Measurements from ENCODE around the gene PLA2G4F.

PLA2G4F gene

GRCh38 chr15:42163291-42163690, 6.9 kb upstream of the PLA2G4F start:
- Histone ChIP-seq H3K27ac (ENCODE audit: low read length) (no peak overlapping the region), H3K36me3 (ENCODE audit: insufficient read depth, low read depth, low read length) (peaks cover 100% of the 10 kb centered on the region), H3K9me3 (ENCODE audit: insufficient read depth, low read depth, low read length) (no peaks in the 10 kb centered on the region), H3K27me3 (ENCODE audit: insufficient read depth, low read length) (no peaks in the 10 kb centered on the region), H3K4me1 (ENCODE audit: insufficient read depth, low read length) (no peaks in the 10 kb centered on the region), H3K9ac (ENCODE audit: low read depth, low read length) (no peak overlapping the region), H3K4me3 (ENCODE audit: low read length) (no peak overlapping the region)

- Histone ChIP-seq H3K9ac (ENCODE audit: low read depth, low read length) (no peak overlapping the region), H3K36me3 (ENCODE audit: insufficient read depth, low read depth, low read length) (peaks cover 68% of the 10 kb centered on the region), H3K4me3 (ENCODE audit: low read length) (no peak overlapping the region), H3K4me1 (ENCODE audit: insufficient read depth, low read length) (no peaks in the 10 kb centered on the region), H3K27me3 (ENCODE audit: insufficient read depth, low read length) (no peaks in the 10 kb centered on the region), H3K27ac (ENCODE audit: low read length) (no peak overlapping the region), H3K9me3 (ENCODE audit: insufficient read depth, low read depth, low read length) (no peaks in the 10 kb centered on the region)
Observed at GRCh38 chr15:42160136-42160535, 3.7 kb upstream of the PLA2G4F start.

GRCh38 chr15:42159381-42160015, 3.1 kb upstream of the PLA2G4F start:
- no peak overlapping the region for H3K27ac ChIP-seq (ENCODE audit: low read length)
- no peaks in the 10 kb centered on the region for H3K9me3 ChIP-seq (ENCODE audit: insufficient read depth, low read depth, low read length)
- no peak overlapping the region for H3K4me3 ChIP-seq (ENCODE audit: low read length)
- H3K9ac ChIP-seq (ENCODE audit: low read depth, low read length) = no peak overlapping the region
- H3K27me3 ChIP-seq (ENCODE audit: insufficient read depth, low read length) = no peaks in the 10 kb centered on the region
- no peaks in the 10 kb centered on the region for H3K4me1 ChIP-seq (ENCODE audit: insufficient read depth, low read length)
- H3K36me3 ChIP-seq (ENCODE audit: insufficient read depth, low read depth, low read length) = peaks cover 62% of the 10 kb centered on the region

- no peaks in the 10 kb centered on the region for H3K4me1 ChIP-seq (ENCODE audit: insufficient read depth, low read length)
- no peak overlapping the region for H3K4me3 ChIP-seq (ENCODE audit: low read length)
- H3K27me3 ChIP-seq (ENCODE audit: insufficient read depth, low read length) = no peaks in the 10 kb centered on the region
- no peak overlapping the region for H3K9ac ChIP-seq (ENCODE audit: low read depth, low read length)
- no peak overlapping the region for H3K27ac ChIP-seq (ENCODE audit: low read length)
- peaks cover 57% of the 10 kb centered on the region for H3K36me3 ChIP-seq (ENCODE audit: insufficient read depth, low read depth, low read length)
- no peaks in the 10 kb centered on the region for H3K9me3 ChIP-seq (ENCODE audit: insufficient read depth, low read depth, low read length)
Observed at GRCh38 chr15:42158941-42159340, 2.5 kb upstream of the PLA2G4F start.

GRCh38 chr15:42157981-42158765, 1.7 kb upstream of the PLA2G4F start:
- H3K27ac ChIP-seq (ENCODE audit: low read length) = no peak overlapping the region
- H3K9ac ChIP-seq (ENCODE audit: low read depth, low read length) = no peak overlapping the region
- no peak overlapping the region for H3K4me3 ChIP-seq (ENCODE audit: low read length)
- H3K27me3 ChIP-seq (ENCODE audit: insufficient read depth, low read length) = no peaks in the 10 kb centered on the region
- H3K36me3 ChIP-seq (ENCODE audit: insufficient read depth, low read depth, low read length) = peaks cover 49% of the 10 kb centered on the region
- H3K9me3 ChIP-seq (ENCODE audit: insufficient read depth, low read depth, low read length) = no peaks in the 10 kb centered on the region
- no peaks in the 10 kb centered on the region for H3K4me1 ChIP-seq (ENCODE audit: insufficient read depth, low read length)

- Histone ChIP-seq H3K9ac (ENCODE audit: low read depth, low read length) (no peak overlapping the region), H3K27me3 (ENCODE audit: insufficient read depth, low read length) (no peaks in the 10 kb centered on the region), H3K36me3 (ENCODE audit: insufficient read depth, low read depth, low read length) (peaks cover 41% of the 10 kb centered on the region), H3K27ac (ENCODE audit: low read length) (no peak overlapping the region), H3K9me3 (ENCODE audit: insufficient read depth, low read depth, low read length) (no peaks in the 10 kb centered on the region), H3K4me1 (ENCODE audit: insufficient read depth, low read length) (no peaks in the 10 kb centered on the region), H3K4me3 (ENCODE audit: low read length) (no peak overlapping the region)
Observed at GRCh38 chr15:42157381-42157780, 945 bp upstream of the PLA2G4F start.

- Histone ChIP-seq H3K9ac (ENCODE audit: low read depth, low read length) (no peak overlapping the region), H3K27me3 (ENCODE audit: insufficient read depth, low read length) (no peaks in the 10 kb centered on the region), H3K27ac (ENCODE audit: low read length) (no peak overlapping the region), H3K4me3 (ENCODE audit: low read length) (no peak overlapping the region), H3K36me3 (ENCODE audit: insufficient read depth, low read depth, low read length) (peaks cover 24% of the 10 kb centered on the region), H3K9me3 (ENCODE audit: insufficient read depth, low read depth, low read length) (no peaks in the 10 kb centered on the region), H3K4me1 (ENCODE audit: insufficient read depth, low read length) (no peaks in the 10 kb centered on the region)
Observed at GRCh38 chr15:42155546-42156242, 742 bp downstream of the PLA2G4F start.

GRCh38 chr15:42154956-42155355, 1.5 kb downstream of the PLA2G4F start:
- Histone ChIP-seq H3K4me1 (ENCODE audit: insufficient read depth, low read length) (no peaks in the 10 kb centered on the region), H3K27me3 (ENCODE audit: insufficient read depth, low read length) (no peaks in the 10 kb centered on the region), H3K4me3 (ENCODE audit: low read length) (no peak overlapping the region), H3K9ac (ENCODE audit: low read depth, low read length) (no peak overlapping the region), H3K27ac (ENCODE audit: low read length) (no peak overlapping the region), H3K9me3 (ENCODE audit: insufficient read depth, low read depth, low read length) (no peaks in the 10 kb centered on the region), H3K36me3 (ENCODE audit: insufficient read depth, low read depth, low read length) (peaks cover 17% of the 10 kb centered on the region)

GRCh38 chr15:42154212-42154941, 2.1 kb downstream of the PLA2G4F start:
- Histone ChIP-seq H3K27ac (ENCODE audit: low read length) (no peak overlapping the region), H3K9me3 (ENCODE audit: insufficient read depth, low read depth, low read length) (no peaks in the 10 kb centered on the region), H3K9ac (ENCODE audit: low read depth, low read length) (no peak overlapping the region), H3K36me3 (ENCODE audit: insufficient read depth, low read depth, low read length) (peaks cover 11% of the 10 kb centered on the region), H3K4me3 (ENCODE audit: low read length) (no peak overlapping the region), H3K4me1 (ENCODE audit: insufficient read depth, low read length) (no peaks in the 10 kb centered on the region), H3K27me3 (ENCODE audit: insufficient read depth, low read length) (no peaks in the 10 kb centered on the region)

GRCh38 chr15:42153874-42154211, 2.6 kb downstream of the PLA2G4F start:
- H3K4me1 ChIP-seq (ENCODE audit: insufficient read depth, low read length) = no peaks in the 10 kb centered on the region
- no peak overlapping the region for H3K27ac ChIP-seq (ENCODE audit: low read length)
- H3K27me3 ChIP-seq (ENCODE audit: insufficient read depth, low read length) = no peaks in the 10 kb centered on the region
- no peak overlapping the region for H3K4me3 ChIP-seq (ENCODE audit: low read length)
- no peaks in the 10 kb centered on the region for H3K9me3 ChIP-seq (ENCODE audit: insufficient read depth, low read depth, low read length)
- H3K36me3 ChIP-seq (ENCODE audit: insufficient read depth, low read depth, low read length) = peaks cover 6% of the 10 kb centered on the region; the same call in 1 of the 2 replicates
- no peak overlapping the region for H3K9ac ChIP-seq (ENCODE audit: low read depth, low read length)

GRCh38 chr15:42152921-42153698, 3.3 kb downstream of the PLA2G4F start:
- Histone ChIP-seq H3K27ac (ENCODE audit: low read length) (no peak overlapping the region), H3K9ac (ENCODE audit: low read depth, low read length) (no peak overlapping the region), H3K36me3 (ENCODE audit: insufficient read depth, low read depth, low read length) (no peaks in the 10 kb centered on the region)

More at GRCh38 chr15:42152921-42153698, 3.3 kb downstream of the PLA2G4F start:
- Histone ChIP-seq H3K4me3 (ENCODE audit: low read length) (no peak overlapping the region), H3K4me1 (ENCODE audit: insufficient read depth, low read length) (no peaks in the 10 kb centered on the region), H3K9me3 (ENCODE audit: insufficient read depth, low read depth, low read length) (no peaks in the 10 kb centered on the region), H3K27me3 (ENCODE audit: insufficient read depth, low read length) (no peaks in the 10 kb centered on the region)

Measured in iPS-20b (cell line).